ENCODE data around the gene ABCC1. TPM values are rescaled to one million over a fixed set of nuclear protein-coding genes. Genes with fewer than 3 reads are reported as not detected.

Gene ABCC1
- total RNA-seq, 1 experiment from 2014 or later, result 10.0 TPM

- DNase-seq, result no peak
- Histone ChIP-seq H3K27me3 (no peaks in the 10 kb centered on the region), H3K4me1 (no peaks in the 10 kb centered on the region), H3K27ac (no peak overlapping the region), H3K4me3 (no peak overlapping the region), H3K9me3 (replicated peaks) (no peaks in the 10 kb centered on the region), H3K36me3 (peaks cover 17% of the 10 kb centered on the region)
Observed at GRCh38 chr16:16124974-16125373, 175.6 kb downstream of the ABCC1 start.

- Histone ChIP-seq H3K27me3 (no peaks in the 10 kb centered on the region), H3K4me1 (no peaks in the 10 kb centered on the region), H3K4me3 (no peak overlapping the region), H3K27ac (no peak overlapping the region), H3K9me3 (replicated peaks) (no peaks in the 10 kb centered on the region), H3K36me3 (peaks cover 12% of the 10 kb centered on the region)
- no peak for DNase-seq
Observed at GRCh38 chr16:16126896-16127295, 177.5 kb downstream of the ABCC1 start.

GRCh38 chr16:16127469-16128116 is 178.2 kb downstream of the ABCC1 start:
- Histone ChIP-seq H3K4me3 (no peak overlapping the region), H3K36me3 (peaks cover 12% of the 10 kb centered on the region), H3K27ac (no peak overlapping the region), H3K9me3 (replicated peaks) (no peaks in the 10 kb centered on the region), H3K27me3 (no peaks in the 10 kb centered on the region), H3K4me1 (no peaks in the 10 kb centered on the region)
- DNase-seq, result peak; percentile 57 to 80

GRCh38 chr16:16131204-16131603 is 181.8 kb downstream of the ABCC1 start:
- no peak overlapping the region for H3K4me3 ChIP-seq
- H3K27me3 ChIP-seq, result no peaks in the 10 kb centered on the region
- H3K9me3 ChIP-seq (replicated peaks), result no peaks in the 10 kb centered on the region
- no peak overlapping the region for H3K27ac ChIP-seq
- no peaks in the 10 kb centered on the region; the same call in none of the 2 replicates for H3K36me3 ChIP-seq
- no peak for DNase-seq
- H3K4me1 ChIP-seq, result no peaks in the 10 kb centered on the region

GRCh38 chr16:16131659-16132058 is 182.2 kb downstream of the ABCC1 start:
- H3K9me3 ChIP-seq (replicated peaks), result no peaks in the 10 kb centered on the region
- peaks cover 4% of the 10 kb centered on the region for H3K36me3 ChIP-seq
- H3K4me1 ChIP-seq, result no peaks in the 10 kb centered on the region
- H3K27me3 ChIP-seq, result no peaks in the 10 kb centered on the region
- H3K27ac ChIP-seq, result no peak overlapping the region
- no peak for DNase-seq
- H3K4me3 ChIP-seq, result no peak overlapping the region

GRCh38 chr16:16133943-16134604 is 184.7 kb downstream of the ABCC1 start:
- no peaks in the 10 kb centered on the region for H3K9me3 ChIP-seq (replicated peaks)
- no peak overlapping the region for H3K4me3 ChIP-seq
- H3K27ac ChIP-seq, result no peak overlapping the region
- H3K27me3 ChIP-seq, result no peaks in the 10 kb centered on the region
- peaks cover 17% of the 10 kb centered on the region for H3K36me3 ChIP-seq
- H3K4me1 ChIP-seq, result no peaks in the 10 kb centered on the region
- no peak for DNase-seq

- H3K9me3 ChIP-seq (replicated peaks), result no peaks in the 10 kb centered on the region
- H3K27me3 ChIP-seq, result no peaks in the 10 kb centered on the region
- no peak overlapping the region for H3K27ac ChIP-seq
- H3K4me1 ChIP-seq, result no peaks in the 10 kb centered on the region
- H3K36me3 ChIP-seq, result peaks cover 17% of the 10 kb centered on the region
- no peak for DNase-seq
- no peak overlapping the region for H3K4me3 ChIP-seq
Observed at GRCh38 chr16:16136588-16136987, 187.2 kb downstream of the ABCC1 start.

GRCh38 chr16:16137110-16137509 is 187.7 kb downstream of the ABCC1 start:
- no peaks in the 10 kb centered on the region for H3K4me1 ChIP-seq
- peaks cover 17% of the 10 kb centered on the region for H3K36me3 ChIP-seq
- H3K4me3 ChIP-seq, result no peak overlapping the region
- no peak overlapping the region for H3K27ac ChIP-seq
- H3K27me3 ChIP-seq, result no peaks in the 10 kb centered on the region
- no peaks in the 10 kb centered on the region for H3K9me3 ChIP-seq (replicated peaks)
- DNase-seq, result no peak

GRCh38 chr16:16138034-16138635 is 188.7 kb downstream of the ABCC1 start:
- H3K36me3 ChIP-seq, result peaks cover 17% of the 10 kb centered on the region
- no peaks in the 10 kb centered on the region for H3K9me3 ChIP-seq (replicated peaks)
- H3K4me1 ChIP-seq, result no peaks in the 10 kb centered on the region
- H3K27ac ChIP-seq, result no peak overlapping the region
- H3K4me3 ChIP-seq, result no peak overlapping the region
- no peak for DNase-seq
- H3K27me3 ChIP-seq, result no peaks in the 10 kb centered on the region

- no peaks in the 10 kb centered on the region for H3K27me3 ChIP-seq
- no peak for DNase-seq
- H3K4me1 ChIP-seq, result no peaks in the 10 kb centered on the region
- H3K9me3 ChIP-seq (replicated peaks), result no peaks in the 10 kb centered on the region
- no peak overlapping the region for H3K4me3 ChIP-seq
- no peak overlapping the region for H3K27ac ChIP-seq
- H3K36me3 ChIP-seq, result peaks cover 17% of the 10 kb centered on the region
Observed at GRCh38 chr16:16139061-16139460, 189.6 kb downstream of the ABCC1 start.

GRCh38 chr16:16139806-16140205 is 190.4 kb downstream of the ABCC1 start:
- Histone ChIP-seq H3K36me3 (peaks cover 17% of the 10 kb centered on the region), H3K27ac (no peak overlapping the region), H3K4me1 (no peaks in the 10 kb centered on the region), H3K4me3 (no peak overlapping the region), H3K27me3 (no peaks in the 10 kb centered on the region), H3K9me3 (replicated peaks) (no peaks in the 10 kb centered on the region)
- DNase-seq, result no peak

- DNase-seq, result no peak
- Histone ChIP-seq H3K36me3 (peaks cover 17% of the 10 kb centered on the region), H3K4me3 (no peak overlapping the region), H3K9me3 (replicated peaks) (no peaks in the 10 kb centered on the region), H3K4me1 (no peaks in the 10 kb centered on the region), H3K27me3 (no peaks in the 10 kb centered on the region), H3K27ac (no peak overlapping the region)
Observed at GRCh38 chr16:16140537-16140936, 191.1 kb downstream of the ABCC1 start.

- Histone ChIP-seq H3K4me3 (no peak overlapping the region), H3K9me3 (replicated peaks) (no peaks in the 10 kb centered on the region), H3K27ac (no peak overlapping the region), H3K4me1 (no peaks in the 10 kb centered on the region), H3K36me3 (peaks cover 17% of the 10 kb centered on the region), H3K27me3 (no peaks in the 10 kb centered on the region)
- DNase-seq, result no peak
Observed at GRCh38 chr16:16141141-16141540, 191.7 kb downstream of the ABCC1 start.

GRCh38 chr16:16141784-16142396 is 192.5 kb downstream of the ABCC1 start:
- H3K36me3 ChIP-seq, result peaks cover 10% of the 10 kb centered on the region
- no peaks in the 10 kb centered on the region for H3K4me1 ChIP-seq

GRCh38 chr16:16143038-16143763 is 193.8 kb downstream of the ABCC1 start:
- no peaks in the 10 kb centered on the region for H3K9me3 ChIP-seq (replicated peaks)
- H3K36me3 ChIP-seq, result peaks cover 5% of the 10 kb centered on the region
- H3K27me3 ChIP-seq, result no peaks in the 10 kb centered on the region
- H3K4me3 ChIP-seq, result no peak overlapping the region
- H3K27ac ChIP-seq, result no peak overlapping the region
- no peaks in the 10 kb centered on the region for H3K4me1 ChIP-seq
- DNase-seq, result peak; percentile 16 to 31

More at GRCh38 chr16:16141784-16142396, 192.5 kb downstream of the ABCC1 start:
- no peak for DNase-seq
- Histone ChIP-seq H3K4me3 (no peak overlapping the region), H3K9me3 (replicated peaks) (no peaks in the 10 kb centered on the region), H3K27me3 (no peaks in the 10 kb centered on the region), H3K27ac (no peak overlapping the region)
